MM.1S (cell line): ENCODE results near the gene PGPEP1.

Source experiments
- EZH2phosphoT487 ChIP-seq: fragments of 300-600 bp; sonication (generic); IDR thresholded peaks from 2 replicates; pipeline ENCODE4 v1.6.1; 2018; ENCODE audit warnings: antibody characterized with exemption, low read length
- TF ChIP-seq, protein P1 (sequence below): fragments of 300-600 bp; sonication (generic); IDR thresholded peaks from 2 replicates; pipeline ENCODE4 v1.5.1; 2016; ENCODE audit warnings: antibody characterized with exemption, low read length, mixed read lengths

DNA sequence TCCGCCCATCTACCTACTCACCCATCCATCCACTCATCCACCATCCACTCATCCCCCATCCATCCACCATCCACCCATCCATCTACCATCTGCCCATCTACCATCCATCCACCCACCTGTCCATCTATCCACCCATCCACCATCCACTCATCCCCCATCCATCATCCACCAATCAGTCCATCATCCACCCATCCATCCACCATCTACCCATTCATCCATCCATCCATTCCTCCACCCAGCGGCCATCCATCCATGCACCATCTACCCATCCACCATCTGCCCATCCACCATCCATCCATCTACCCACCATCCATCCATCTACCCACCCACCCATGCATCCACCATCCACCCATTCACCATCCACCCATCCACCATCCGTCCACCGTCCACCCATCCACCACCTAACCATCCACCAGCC is 45.4 kb upstream of the PGPEP1 start:
- TF ChIP-seq, protein P1, sequence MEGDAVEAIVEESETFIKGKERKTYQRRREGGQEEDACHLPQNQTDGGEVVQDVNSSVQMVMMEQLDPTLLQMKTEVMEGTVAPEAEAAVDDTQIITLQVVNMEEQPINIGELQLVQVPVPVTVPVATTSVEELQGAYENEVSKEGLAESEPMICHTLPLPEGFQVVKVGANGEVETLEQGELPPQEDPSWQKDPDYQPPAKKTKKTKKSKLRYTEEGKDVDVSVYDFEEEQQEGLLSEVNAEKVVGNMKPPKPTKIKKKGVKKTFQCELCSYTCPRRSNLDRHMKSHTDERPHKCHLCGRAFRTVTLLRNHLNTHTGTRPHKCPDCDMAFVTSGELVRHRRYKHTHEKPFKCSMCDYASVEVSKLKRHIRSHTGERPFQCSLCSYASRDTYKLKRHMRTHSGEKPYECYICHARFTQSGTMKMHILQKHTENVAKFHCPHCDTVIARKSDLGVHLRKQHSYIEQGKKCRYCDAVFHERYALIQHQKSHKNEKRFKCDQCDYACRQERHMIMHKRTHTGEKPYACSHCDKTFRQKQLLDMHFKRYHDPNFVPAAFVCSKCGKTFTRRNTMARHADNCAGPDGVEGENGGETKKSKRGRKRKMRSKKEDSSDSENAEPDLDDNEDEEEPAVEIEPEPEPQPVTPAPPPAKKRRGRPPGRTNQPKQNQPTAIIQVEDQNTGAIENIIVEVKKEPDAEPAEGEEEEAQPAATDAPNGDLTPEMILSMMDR, result no peak
- no peak for TF ChIP-seq EZH2phosphoT487
